ENCODE measurements around the gene YJEFN3.

The YJEFN3 gene

DNA sequence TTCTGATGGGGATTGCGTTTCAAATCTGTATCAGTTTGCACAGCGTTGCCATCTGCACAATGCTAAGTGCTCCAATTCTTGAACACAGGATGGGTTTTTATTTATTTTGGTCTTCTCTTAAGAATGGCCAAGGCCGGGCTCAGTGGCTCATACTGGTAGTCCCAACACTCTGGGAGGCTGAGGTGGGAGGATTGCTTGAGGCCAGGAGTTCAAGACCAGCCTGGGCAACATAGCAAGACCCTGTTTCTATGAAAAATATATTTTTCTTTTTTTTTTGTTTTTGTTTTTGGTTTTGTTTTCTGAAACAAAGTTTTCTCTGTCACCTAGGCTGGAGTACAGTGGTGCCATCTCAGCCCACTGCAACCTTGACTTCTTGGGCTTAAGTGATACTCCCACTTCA, 5.5 kb upstream of the YJEFN3 start:
- no peak overlapping the region for H3K4me3 ChIP-seq (replicated peaks; ENCODE audit: low read depth, low read length)
- TF ChIP-seq, protein P1, sequence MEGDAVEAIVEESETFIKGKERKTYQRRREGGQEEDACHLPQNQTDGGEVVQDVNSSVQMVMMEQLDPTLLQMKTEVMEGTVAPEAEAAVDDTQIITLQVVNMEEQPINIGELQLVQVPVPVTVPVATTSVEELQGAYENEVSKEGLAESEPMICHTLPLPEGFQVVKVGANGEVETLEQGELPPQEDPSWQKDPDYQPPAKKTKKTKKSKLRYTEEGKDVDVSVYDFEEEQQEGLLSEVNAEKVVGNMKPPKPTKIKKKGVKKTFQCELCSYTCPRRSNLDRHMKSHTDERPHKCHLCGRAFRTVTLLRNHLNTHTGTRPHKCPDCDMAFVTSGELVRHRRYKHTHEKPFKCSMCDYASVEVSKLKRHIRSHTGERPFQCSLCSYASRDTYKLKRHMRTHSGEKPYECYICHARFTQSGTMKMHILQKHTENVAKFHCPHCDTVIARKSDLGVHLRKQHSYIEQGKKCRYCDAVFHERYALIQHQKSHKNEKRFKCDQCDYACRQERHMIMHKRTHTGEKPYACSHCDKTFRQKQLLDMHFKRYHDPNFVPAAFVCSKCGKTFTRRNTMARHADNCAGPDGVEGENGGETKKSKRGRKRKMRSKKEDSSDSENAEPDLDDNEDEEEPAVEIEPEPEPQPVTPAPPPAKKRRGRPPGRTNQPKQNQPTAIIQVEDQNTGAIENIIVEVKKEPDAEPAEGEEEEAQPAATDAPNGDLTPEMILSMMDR (IDR thresholded peaks at IDR 0.05; ENCODE audit: low read depth, low read length, missing control alignments), result no peak

DNA sequence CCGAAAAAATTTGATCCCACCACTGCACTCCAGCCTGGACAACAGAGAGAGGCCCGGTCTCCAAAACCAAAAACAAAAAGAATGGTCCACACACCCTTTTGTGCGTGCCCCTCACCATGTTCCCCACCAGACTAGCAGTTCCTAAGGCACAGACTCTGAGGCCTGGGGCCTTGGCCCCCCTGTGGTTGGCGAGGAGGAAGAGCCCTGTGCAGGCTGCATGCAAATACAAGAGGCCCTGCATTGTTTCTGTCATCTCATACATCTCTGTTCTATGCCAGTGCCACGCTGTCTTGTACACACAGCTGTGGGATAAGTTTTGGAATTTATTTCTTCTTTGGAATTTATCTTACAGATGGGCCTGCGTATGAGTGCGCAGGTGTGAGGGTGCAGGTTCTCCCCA, 4.7 kb upstream of the YJEFN3 start:
- no peak overlapping the region for H3K4me3 ChIP-seq (replicated peaks; ENCODE audit: low read depth, low read length)
- TF ChIP-seq, protein P1 (IDR thresholded peaks at IDR 0.05; ENCODE audit: low read depth, low read length, missing control alignments), result no peak
- no peak for DNase-seq (ENCODE audit: extremely low read depth, low read depth)

More for the DNA sequence above, 5.5 kb upstream of the YJEFN3 start:
- DNase-seq (ENCODE audit: extremely low read depth, low read depth), result no peak

DNA sequence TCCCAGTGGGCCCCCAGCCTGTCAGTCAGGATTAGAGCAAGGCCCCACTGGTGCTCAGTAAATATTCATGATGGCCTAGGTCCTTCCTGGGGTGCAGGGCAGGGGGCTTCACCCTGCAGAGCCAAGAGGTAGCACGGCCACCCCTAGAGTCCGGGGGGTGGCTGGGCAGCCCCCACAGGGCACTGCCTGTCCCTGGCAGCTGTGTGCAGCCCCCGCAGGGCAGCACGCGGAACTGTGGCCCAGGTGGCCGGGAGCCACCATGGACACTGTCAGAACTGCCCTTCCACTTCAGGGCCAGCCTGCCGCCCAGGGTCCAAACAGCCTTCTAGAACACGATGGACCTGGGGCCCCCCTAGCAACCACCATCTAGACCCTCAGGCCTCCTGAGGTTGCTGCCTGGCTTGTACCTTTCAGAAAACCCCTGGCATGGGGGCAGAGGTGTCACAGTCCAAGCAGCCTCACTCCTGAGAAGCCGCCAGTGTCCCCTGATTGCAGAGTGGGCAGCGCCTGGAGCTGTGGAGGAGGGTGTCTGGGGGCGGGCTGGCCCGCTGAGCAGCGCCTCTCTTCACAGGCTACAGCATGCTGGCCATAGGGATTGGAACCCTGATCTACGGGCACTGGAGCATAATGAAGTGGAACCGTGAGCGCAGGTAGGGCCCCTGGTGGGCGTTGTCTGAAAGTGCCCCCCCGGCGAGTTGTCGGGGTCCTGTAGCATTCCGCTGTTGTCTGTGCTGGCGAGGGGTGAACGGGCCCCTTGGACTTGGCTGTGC, 2.9 kb upstream of the YJEFN3 start:
- TF ChIP-seq, protein P1 (IDR thresholded peaks at IDR 0.05; ENCODE audit: low read depth, low read length, missing control alignments), result no peak
- no peak for DNase-seq (ENCODE audit: extremely low read depth, low read depth)
- no peak overlapping the region for H3K4me3 ChIP-seq (replicated peaks; ENCODE audit: low read depth, low read length)

DNA sequence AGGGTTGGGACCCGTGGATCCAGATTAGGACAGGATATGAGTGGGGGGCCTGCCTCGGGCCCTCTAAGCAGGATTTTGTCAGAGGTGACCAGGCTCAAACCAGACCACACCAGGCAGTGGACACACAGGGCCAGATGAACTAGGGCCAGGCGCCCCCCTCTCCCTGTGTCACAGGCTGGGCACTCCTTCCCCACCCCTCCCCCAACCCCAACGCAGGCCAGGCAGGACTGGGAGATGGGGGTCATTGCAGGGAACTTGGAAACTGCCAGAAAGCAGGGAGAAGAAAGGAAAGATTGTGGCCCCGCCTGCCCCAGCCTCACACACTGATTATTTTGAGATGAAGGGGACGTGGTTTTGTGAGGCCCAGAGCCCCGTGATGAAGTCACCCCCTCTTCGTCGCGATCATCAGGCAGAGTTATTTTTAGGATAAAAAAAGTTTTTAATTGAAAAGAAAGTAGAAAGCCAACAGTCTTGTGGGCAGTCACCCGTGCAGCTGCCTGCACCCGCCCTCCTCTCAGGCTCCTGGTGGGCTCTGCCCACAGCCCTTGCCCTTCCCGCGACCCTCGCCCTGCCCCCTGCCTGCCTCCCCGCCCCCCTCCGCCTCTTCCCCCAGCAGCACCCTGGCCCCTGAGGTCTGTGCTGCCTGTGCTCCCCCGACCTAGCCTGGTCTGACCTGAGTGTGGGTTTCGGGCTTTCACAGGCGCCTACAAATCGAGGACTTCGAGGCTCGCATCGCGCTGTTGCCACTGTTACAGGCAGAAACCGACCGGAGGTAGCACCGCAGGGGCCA, 1.9 kb upstream of the YJEFN3 start:
- H3K4me3 ChIP-seq (replicated peaks; ENCODE audit: low read depth, low read length), result no peak overlapping the region
- DNase-seq (ENCODE audit: extremely low read depth, low read depth), result no peak
- TF ChIP-seq, protein P1 (IDR thresholded peaks at IDR 0.05; ENCODE audit: low read depth, low read length, missing control alignments), result no peak

DNA sequence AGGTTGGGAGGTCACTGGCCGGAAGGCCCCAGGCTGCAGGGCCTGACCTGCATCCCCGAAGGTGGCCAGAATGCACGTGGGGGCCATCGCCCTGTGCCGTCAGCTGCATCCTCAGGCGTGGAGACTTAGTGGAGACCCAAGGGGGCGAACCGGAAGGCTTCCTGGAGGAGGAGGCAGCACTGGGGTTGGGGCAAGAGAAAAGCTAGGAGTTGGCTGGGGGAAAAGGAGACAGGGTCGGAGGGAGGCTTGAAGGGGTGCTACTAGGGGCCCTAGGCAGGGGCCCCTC, 1.4 kb upstream of the YJEFN3 start:
- TF ChIP-seq, protein P1 (IDR thresholded peaks at IDR 0.05; ENCODE audit: low read depth, low read length, missing control alignments), result no peak
- H3K4me3 ChIP-seq (replicated peaks; ENCODE audit: low read depth, low read length), result no peak overlapping the region
- DNase-seq (ENCODE audit: extremely low read depth, low read depth), result no peak

DNA sequence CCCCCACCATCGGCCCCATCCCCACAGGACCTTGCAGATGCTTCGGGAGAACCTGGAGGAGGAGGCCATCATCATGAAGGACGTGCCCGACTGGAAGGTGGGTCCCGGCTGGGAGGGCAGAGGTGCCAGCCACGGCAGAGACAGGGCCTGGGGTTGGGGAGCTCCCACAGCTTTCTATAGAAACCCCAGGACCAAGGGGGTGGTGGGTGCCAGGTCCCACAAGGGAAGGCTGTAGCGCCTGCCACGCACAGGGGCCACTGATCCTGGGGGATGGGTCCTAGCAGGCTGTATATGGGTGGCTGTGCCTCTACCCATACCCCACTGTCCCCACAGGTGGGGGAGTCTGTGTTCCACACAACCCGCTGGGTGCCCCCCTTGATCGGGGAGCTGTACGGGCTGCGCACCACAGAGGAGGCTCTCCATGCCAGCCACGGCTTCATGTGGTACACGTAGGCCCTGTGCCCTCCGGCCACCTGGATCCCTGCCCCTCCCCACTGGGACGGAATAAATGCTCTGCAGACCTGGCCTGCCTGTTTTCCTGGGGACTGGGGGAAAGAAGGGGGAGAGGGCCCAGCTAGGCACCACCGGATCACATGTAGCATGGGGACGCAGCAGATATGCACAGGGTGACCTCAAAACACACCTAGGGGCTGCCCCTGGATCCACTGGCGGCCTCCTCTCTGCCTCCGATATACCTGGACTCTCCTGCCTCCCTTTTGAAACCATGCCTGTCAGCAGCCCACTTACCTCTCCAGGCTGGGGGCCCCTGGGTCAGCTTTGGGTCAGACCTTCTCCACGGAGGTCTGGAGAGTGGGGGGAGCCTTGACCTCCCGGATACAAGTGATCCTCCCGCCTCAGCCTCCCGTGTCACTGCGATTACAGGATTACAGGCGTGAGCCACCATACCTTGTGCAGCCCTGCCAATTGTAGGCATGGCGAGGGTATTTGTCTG, 761 bp upstream of the YJEFN3 start:
- H3K4me3 ChIP-seq (replicated peaks; ENCODE audit: low read depth, low read length), result no peak overlapping the region
- DNase-seq (ENCODE audit: extremely low read depth, low read depth), result no peak
- TF ChIP-seq, protein P1 (IDR thresholded peaks at IDR 0.05; ENCODE audit: low read depth, low read length, missing control alignments), result no peak

Measured in HFF-Myc (cell line).